HepG2 (cell line): ENCODE data around the gene EYA2. TPM values are rescaled to one million over a fixed set of nuclear protein-coding genes. Genes with fewer than 3 reads are reported as not detected.

ENCODE experiments used
- ATAC-seq: fragments of 200-7000 bp; cut with Tn5 transposase; 3 replicates; pipeline ENCODE4 v1.9.1; 2020; ENCODE audit warnings: mild to moderate bottlenecking, moderate library complexity
- BruUV-seq: library from RNA; stranded (reverse); fragments of 400-500 nt; replicated peaks from 2 replicates; lab custom pipeline; 2021; lab: Mats Ljungman, UMichigan
- CTCF ChIA-PET: fragments of 300-600 bp; formaldehyde crosslinking; extraction: SDS; loops from one replicate; lab custom pipeline; 2021; ENCODE audit warnings: low total read pairs, inconsistent platforms, low intra/inter-chr PET ratio; lab: Yijun Ruan, JAX
- POLR2A ChIA-PET: fragments of 350-600 bp; sonication (Branson Sonifier 250); formaldehyde crosslinking; loops from one replicate; lab custom pipeline; 2020; ENCODE audit warnings: antibody characterized with exemption, inconsistent platforms; lab: Yijun Ruan, JAX
- DNase-seq: peaks from one replicate; pipeline ENCODE4 v3.0.0-alpha.2; 2015; ENCODE audit warnings: low spot score
- FAIRE-seq: peaks from 3 replicates; lab custom pipeline; 2011; peaks lifted over from hg19 to GRCh38; lab: Jason Lieb, UNC
- H2AFZ ChIP-seq: one replicate; pipeline ENCODE4 v1.6.1; 2011; ENCODE audit warnings: low read length, inconsistent platforms
- H3K27ac ChIP-seq: fragments of 300-600 bp; 3 replicates; pipeline ENCODE4 v1.8.0; 2011; ENCODE audit warnings: mixed run types, mild to moderate bottlenecking, mixed read lengths, low read length, inconsistent platforms; ENCODE audit not compliant: insufficient read depth; ENCODE audit errors: extremely low read length
- H3K27me3 ChIP-seq, 2 experiments: fragments of 200-600 bp in 1 of 2; 2 replicates in 1 of 2; 3 replicates in 1 of 2; pipeline versions ENCODE4 v1.6.0 to v1.8.0; 2011; ENCODE audit warnings: low read length in 2 of 2, mild to moderate bottlenecking in 2 of 2, moderate library complexity in 2 of 2, inconsistent platforms in 1 of 2; ENCODE audit not compliant: insufficient read depth in 2 of 2, control insufficient read depth in 1 of 2
- H3K36me3 ChIP-seq, 2 experiments: fragments of 200-600 bp in 1 of 2; replicated peaks in 1 of 2; 2 replicates in 1 of 2; 3 replicates in 1 of 2; pipeline versions ENCODE4 v1.5.1 to v1.8.0; 2011; ENCODE audit warnings: low read length in 2 of 2, inconsistent platforms in 1 of 2; ENCODE audit not compliant: insufficient read depth in 2 of 2, control insufficient read depth in 1 of 2
- H3K4me1 ChIP-seq: 2 replicates; pipeline ENCODE4 v1.5.1; 2012; ENCODE audit warnings: low read length, inconsistent platforms; ENCODE audit not compliant: insufficient read depth
- H3K4me2 ChIP-seq: 2 replicates; pipeline ENCODE4 v1.6.0; 2011; ENCODE audit warnings: low read depth, low read length, inconsistent platforms
- H3K4me3 ChIP-seq, 3 experiments: fragments of 200-600 bp in 1 of 3; sonication (generic), shearing (Covaris generic) in 1 of 3; replicated peaks in 1 of 3; 2 replicates each; pipeline ENCODE4 v1.5.1; 2011 to 2016; ENCODE audit warnings: low read length in 3 of 3, inconsistent platforms in 2 of 3, low read depth in 2 of 3, mild to moderate bottlenecking in 2 of 3, control low read depth in 1 of 3, mixed read lengths in 1 of 3; ENCODE audit not compliant: insufficient read depth in 1 of 3
- H3K79me2 ChIP-seq: one replicate; pipeline ENCODE4 v1.6.1; 2011; ENCODE audit warnings: low read length, inconsistent platforms; ENCODE audit not compliant: insufficient read depth
- H3K9ac ChIP-seq: 2 replicates; pipeline ENCODE4 v1.6.0; 2011; ENCODE audit warnings: mild to moderate bottlenecking, low read depth, low read length, inconsistent platforms; ENCODE audit not compliant: insufficient read depth
- H3K9me3 ChIP-seq: 2 replicates; pipeline ENCODE4 v1.5.1; 2012; ENCODE audit warnings: mild to moderate bottlenecking, low read length
- H4K20me1 ChIP-seq: 2 replicates; pipeline ENCODE4 v1.6.0; 2011; ENCODE audit warnings: inconsistent platforms, mild to moderate bottlenecking, low read length, moderate library complexity; ENCODE audit not compliant: insufficient read depth
- ARNT ChIP-seq: fragments of 450-650 bp; IDR thresholded peaks from 2 replicates; pipeline ENCODE4 v1.6.1; 2017
- FOXA1 ChIP-seq, 2 experiments: fragments of 450-650 bp in 1 of 2; sonication (generic) in 1 of 2; formaldehyde crosslinking in 1 of 2; IDR thresholded peaks; 2 replicates each; pipeline versions ENCODE4 v1.4.0 to v1.6.1; 2016 to 2020; ENCODE audit warnings: missing genetic modification reagents in 1 of 2
- HDAC6 ChIP-seq: fragments of 200-600 bp; sonication (generic); IDR thresholded peaks from 2 replicates; pipeline ENCODE4 v1.7.0; 2017; ENCODE audit warnings: mild to moderate bottlenecking, antibody characterized with exemption, low read length, low read depth
- RARG ChIP-seq: sonication (generic); formaldehyde crosslinking; IDR thresholded peaks from 2 replicates; pipeline ENCODE4 v1.4.0; 2020; ENCODE audit warnings: low read depth, mild to moderate bottlenecking, missing genetic modification reagents
- RBM22 ChIP-seq: fragments of 200-400 bp; formaldehyde crosslinking; optimal IDR thresholded peaks from 2 replicates; pipeline ENCODE3; 2017; ENCODE audit warnings: mild to moderate bottlenecking, low read length, moderate library complexity
- TFAP4 ChIP-seq: sonication (generic); IDR thresholded peaks from 2 replicates; pipeline ENCODE4 v1.6.1; 2016; ENCODE audit warnings: low read depth, borderline replicate concordance
- THRA ChIP-seq: sonication (generic); formaldehyde crosslinking; IDR thresholded peaks from 2 replicates; pipeline ENCODE4 v1.4.0; 2020; ENCODE audit warnings: missing genetic modification reagents, borderline replicate concordance
- YY1 ChIP-seq: IDR thresholded peaks from 2 replicates; pipeline ENCODE4 v1.6.1; 2011; ENCODE audit warnings: low read length, low read depth, moderate library complexity, mild to moderate bottlenecking; ENCODE audit not compliant: insufficient read depth, insufficient replicate concordance
- ZFY ChIP-seq: sonication (generic); formaldehyde crosslinking; IDR thresholded peaks from 2 replicates; pipeline ENCODE4 v1.4.0; 2020; ENCODE audit warnings: missing genetic modification reagents
- ZNF235 ChIP-seq: sonication (generic); formaldehyde crosslinking; IDR thresholded peaks from 2 replicates; pipeline ENCODE4 v1.8.1; 2023; ENCODE audit warnings: mild to moderate bottlenecking, missing genetic modification reagents, borderline replicate concordance
- ZNF335 ChIP-seq: sonication (generic); formaldehyde crosslinking; IDR thresholded peaks from 2 replicates; pipeline ENCODE4 v1.4.0; 2020; ENCODE audit warnings: missing genetic modification reagents
- ZNF605 ChIP-seq: sonication (generic); formaldehyde crosslinking; IDR thresholded peaks from 2 replicates; pipeline ENCODE4 v1.8.0; 2022; ENCODE audit warnings: mild to moderate bottlenecking, missing genetic modification reagents
- ZNF629 ChIP-seq: sonication (generic); formaldehyde crosslinking; conservative IDR thresholded peaks from 2 replicates; pipeline ENCODE4 v1.5.0; 2020; ENCODE audit warnings: missing genetic modification reagents
- ZNF687 ChIP-seq: sonication (generic); formaldehyde crosslinking; IDR thresholded peaks from 2 replicates; pipeline ENCODE4 v1.5.1; 2020; ENCODE audit warnings: mild to moderate bottlenecking, missing genetic modification reagents, moderate library complexity
- WGBS: methylation state at CpG from one replicate; pipeline ENCODE4 v1.1.6; 2017; ENCODE audit warnings: low lambda C conversion rate; 5-methylcytosine and 5-hydroxymethylcytosine counted together
- in situ Hi-C: cut with HindIII; loops from 2 replicates; pipeline ENCODE4 v1.10.0; 2017; ENCODE audit warnings: low pct_unique_long_range_greater_than_20kb; ENCODE audit not compliant: extremely low pct_ligation_motif_present
- intact Hi-C: fragments of 100-400 bp; cut with micrococcal nuclease; formaldehyde crosslinking; loops from one replicate; pipeline ENCODE4 v1.10.0; 2022; ENCODE audit not compliant: unreplicated experiment
- polyA plus RNA-seq, 8 experiments: library from polyadenylated mRNA; depleted of rRNA in 3 of 8; stranded (reverse) in 7 of 8; unstranded in 1 of 8; fragments of >200 nt; fragmentation: Illumina TruSeq in 4 of 8; extraction: Trizol in 4 of 8; gene quantifications; 2 replicates each; pipeline versions ENCODE4 v1.2.1 to v1.2.3, GENCODE V29; 2011 to 2016; ENCODE audit warnings: low read depth in 4 of 8, missing spikeins in 1 of 8, mixed read lengths in 1 of 8; ENCODE audit not compliant: insufficient read depth in 1 of 8
- total RNA-seq, 5 experiments: library from RNA; depleted of rRNA; stranded (reverse); fragments of >200 nt; fragmentation: Illumina TruSeq; extraction: Trizol; gene quantifications; 2 replicates each; pipeline ENCODE4 v1.2.3, GENCODE V29; 2016; ENCODE audit warnings: low read depth in 1 of 5

Gene EYA2
- total and polyA plus RNA-seq, 2 of the 13 experiments (the other 11 are each of a cell fraction or from before 2014, with no cell fraction given) = not detected

GRCh38 chr20:47232518-47232917, 337.9 kb downstream of the EYA2 start:
- no TSS peak for BruUV-seq
- in situ Hi-C loops (no loop called here), intact Hi-C loops (loop anchor here (5.0 kb wide), 2 partner anchors 40 to 85 kb away; no protein-coding TSS in a partner anchor)
- 0 out of 2 replicates have a peak, but pooled peaks have one; percentile 12 for TF ChIP-seq ZNF335
- TF ChIP-seq TFAP4 = peak; percentile 61; the same call in 1 of the 2 replicates
- no peak for TF ChIP-seq FOXA1 (IDR thresholded peaks at IDR 0.05)
- TF ChIP-seq FOXA1 (CRISPR knock-in tag; IDR thresholded peaks at IDR 0.05) = 0 out of 2 replicates have a peak, but pooled peaks have one; percentile 8
- peak; percentile 26 for TF ChIP-seq YY1
- TF ChIP-seq RBM22 = peak; percentile 87
- peak; percentile 27; the same call in 1 of the 2 replicates for TF ChIP-seq ZNF629
- TF ChIP-seq ARNT = no peak
- TF ChIP-seq ZNF235 (CRISPR knock-in tag) = no peak
- 0 out of 2 replicates have a peak, but pooled peaks have one; percentile 26 for TF ChIP-seq ZNF605 (CRISPR knock-in tag)
- 0 out of 2 replicates have a peak, but pooled peaks have one; percentile 36 for TF ChIP-seq ZFY (CRISPR knock-in tag)
- TF ChIP-seq HDAC6 = no peak
- no peak for TF ChIP-seq RARG (CRISPR knock-in tag)
- no peak for TF ChIP-seq ZNF687
- TF ChIP-seq THRA (CRISPR knock-in tag) = peak; percentile 88; the same call in 1 of the 2 replicates
- ATAC-seq = no peak
- peak overlapping the region; percentile 17; the same call in 1 of the 2 replicates for H3K9ac ChIP-seq
- FAIRE-seq = peak; percentile 26
- no peak overlapping the region for H2AFZ ChIP-seq
- H3K27me3 ChIP-seq = no peaks in the 10 kb centered on the region
- H3K79me2 ChIP-seq = peaks cover 7% of the 10 kb centered on the region
- CTCF ChIA-PET = no interaction called here
- WGBS = 63% methylated on average over 3 of the region's 3 CpGs
- peak overlapping the region; percentile 83 for H3K27ac ChIP-seq
- POLR2A ChIA-PET = interaction anchor here (0.7 to 2.9 kb wide), 7 partner anchors 9 to 478 kb away, joined by 3 to 27 read pairs (median 4); partner anchors contain the start of gene ZMYND8
- H3K4me1 ChIP-seq = peaks cover 53% of the 10 kb centered on the region
- peaks cover 47 to 82% of the 10 kb centered on the region in 2 experiments for H3K36me3 ChIP-seq
- peak overlapping the region; percentile 46 for H3K4me2 ChIP-seq
- H4K20me1 ChIP-seq = peaks cover 64% of the 10 kb centered on the region
- H3K9me3 ChIP-seq = no peaks in the 10 kb centered on the region
- DNase-seq = peak; percentile 67
- H3K4me3 ChIP-seq = no peak overlapping the region
